Calu3 (cell line): ENCODE data around the gene QRFPR. TPM values are rescaled to one million over a fixed set of nuclear protein-coding genes. Genes with fewer than 3 reads are reported as not detected.

Source experiments
- BruUV-seq: library from RNA; stranded (reverse); fragments of 400-500 nt; replicated peaks from 2 replicates; lab custom pipeline; 2021; lab: Mats Ljungman, UMichigan
- CTCF ChIA-PET: fragments of 300-600 bp; sonication (Branson Sonifier 250); formaldehyde crosslinking; loops from one replicate; lab custom pipeline; 2022; ENCODE audit warnings: antibody characterized with exemption; lab: Charles Lee
- DNase-seq: peaks from one replicate; pipeline ENCODE4 v3.0.0; 2022
- H3K27ac Mint-ChIP-seq: one replicate; pipeline ENCODE4 v1.8.0; 2022; ENCODE audit warnings: mixed read lengths; ENCODE audit not compliant: unreplicated experiment
- H3K27me3 Mint-ChIP-seq: one replicate; pipeline ENCODE4 v1.8.0; 2022; ENCODE audit warnings: mixed read lengths; ENCODE audit not compliant: unreplicated experiment
- H3K36me3 Mint-ChIP-seq: one replicate; pipeline ENCODE4 v1.8.0; 2022; ENCODE audit warnings: mild to moderate bottlenecking, moderate library complexity, mixed read lengths; ENCODE audit not compliant: insufficient read depth, unreplicated experiment
- H3K4me1 Mint-ChIP-seq: one replicate; pipeline ENCODE4 v1.8.0; 2022; ENCODE audit warnings: mild to moderate bottlenecking, low read depth, mixed read lengths; ENCODE audit not compliant: unreplicated experiment
- H3K4me3 Mint-ChIP-seq: one replicate; pipeline ENCODE4 v1.8.0; 2022; ENCODE audit warnings: mild to moderate bottlenecking, low read depth, moderate library complexity, mixed read lengths; ENCODE audit not compliant: unreplicated experiment
- H3K9me3 Mint-ChIP-seq: one replicate; pipeline ENCODE4 v1.8.0; 2022; ENCODE audit warnings: low read depth, mixed read lengths; ENCODE audit not compliant: unreplicated experiment
- intact Hi-C: fragments of 100-400 bp; cut with micrococcal nuclease; formaldehyde crosslinking; loops from one replicate; pipeline ENCODE4 v1.10.0; 2022; ENCODE audit not compliant: unreplicated experiment
- total RNA-seq: library from RNA; stranded (reverse); gene quantifications from 2 replicates; pipeline ENCODE4 v1.2.3, GENCODE V29; 2022
- TF ChIP-seq, protein P1 (sequence below): fragments of 200-600 bp; IDR thresholded peaks from one replicate; pipeline ENCODE4 v1.8.0; 2022; ENCODE audit warnings: antibody characterized with exemption; ENCODE audit not compliant: unreplicated experiment

The QRFPR gene
- total RNA-seq, 1 experiment from 2014 or later: 1.0 TPM

DNA sequence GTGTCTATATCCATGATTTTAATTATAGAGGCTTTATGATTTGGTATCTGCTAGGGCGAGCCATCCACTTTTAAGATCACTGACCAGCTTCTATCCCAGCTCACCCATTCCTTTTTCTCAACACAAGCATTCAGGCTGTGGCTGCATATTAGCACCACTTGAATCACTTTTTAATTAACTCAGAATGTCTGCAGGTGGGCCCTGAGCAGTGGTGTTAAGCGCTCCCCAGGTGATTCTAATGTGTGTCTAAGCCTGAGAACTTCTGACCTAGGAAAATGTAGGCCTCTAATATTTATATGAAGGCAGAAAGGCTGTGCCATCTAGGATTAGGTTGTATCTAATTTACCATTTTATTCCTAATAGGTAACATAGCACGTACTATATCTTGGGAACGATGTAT lies 19.8 kb upstream of the QRFPR start:
- H3K4me1 Mint-ChIP-seq: no peaks in the 10 kb centered on the region
- TF ChIP-seq, protein P1, sequence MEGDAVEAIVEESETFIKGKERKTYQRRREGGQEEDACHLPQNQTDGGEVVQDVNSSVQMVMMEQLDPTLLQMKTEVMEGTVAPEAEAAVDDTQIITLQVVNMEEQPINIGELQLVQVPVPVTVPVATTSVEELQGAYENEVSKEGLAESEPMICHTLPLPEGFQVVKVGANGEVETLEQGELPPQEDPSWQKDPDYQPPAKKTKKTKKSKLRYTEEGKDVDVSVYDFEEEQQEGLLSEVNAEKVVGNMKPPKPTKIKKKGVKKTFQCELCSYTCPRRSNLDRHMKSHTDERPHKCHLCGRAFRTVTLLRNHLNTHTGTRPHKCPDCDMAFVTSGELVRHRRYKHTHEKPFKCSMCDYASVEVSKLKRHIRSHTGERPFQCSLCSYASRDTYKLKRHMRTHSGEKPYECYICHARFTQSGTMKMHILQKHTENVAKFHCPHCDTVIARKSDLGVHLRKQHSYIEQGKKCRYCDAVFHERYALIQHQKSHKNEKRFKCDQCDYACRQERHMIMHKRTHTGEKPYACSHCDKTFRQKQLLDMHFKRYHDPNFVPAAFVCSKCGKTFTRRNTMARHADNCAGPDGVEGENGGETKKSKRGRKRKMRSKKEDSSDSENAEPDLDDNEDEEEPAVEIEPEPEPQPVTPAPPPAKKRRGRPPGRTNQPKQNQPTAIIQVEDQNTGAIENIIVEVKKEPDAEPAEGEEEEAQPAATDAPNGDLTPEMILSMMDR: no peak
- H3K27me3 Mint-ChIP-seq: no peaks in the 10 kb centered on the region
- CTCF ChIA-PET: no interaction called here
- H3K27ac Mint-ChIP-seq: no peak overlapping the region
- no TSS peak for BruUV-seq
- no peaks in the 10 kb centered on the region for H3K36me3 Mint-ChIP-seq
- H3K4me3 Mint-ChIP-seq: no peak overlapping the region
- DNase-seq: no peak
- intact Hi-C loops: no loop called here
- H3K9me3 Mint-ChIP-seq: no peaks in the 10 kb centered on the region

DNA sequence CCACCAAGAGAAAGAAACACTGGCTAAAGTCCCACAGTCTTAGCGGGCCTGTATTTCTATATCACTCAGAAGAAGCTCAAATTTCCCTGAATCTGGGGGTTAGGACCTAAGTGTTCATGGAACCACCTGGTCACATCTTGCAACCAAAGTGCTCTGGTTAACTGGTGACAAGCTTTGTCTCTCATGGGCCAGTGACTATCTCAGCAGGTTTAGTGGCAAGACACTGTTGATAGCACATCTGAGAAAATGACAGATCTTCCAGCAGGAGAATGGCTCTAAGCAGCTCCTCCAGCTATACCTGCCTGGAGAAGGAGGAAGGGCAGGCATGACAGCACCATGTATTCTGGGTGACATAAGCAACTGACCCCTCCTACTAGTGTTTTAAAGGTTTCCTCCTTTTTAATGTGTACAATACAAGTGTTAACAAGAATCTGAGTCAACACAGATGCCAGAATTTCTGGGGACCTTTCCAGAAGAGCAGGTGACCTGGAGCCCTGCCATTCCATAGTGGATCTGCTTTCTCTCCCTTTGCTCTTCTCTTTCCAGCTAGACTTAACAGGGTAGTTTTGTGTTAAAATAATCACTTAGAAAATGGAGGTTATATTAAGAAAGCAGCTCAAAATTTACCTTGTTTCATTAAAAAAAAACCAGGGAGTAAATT lies 17.3 kb upstream of the QRFPR start:
- intact Hi-C loops: no loop called here
- Mint-ChIP-seq H3K4me3 (no peak overlapping the region), H3K9me3 (no peaks in the 10 kb centered on the region), H3K27me3 (no peaks in the 10 kb centered on the region), H3K27ac (no peak overlapping the region), H3K36me3 (no peaks in the 10 kb centered on the region), H3K4me1 (no peaks in the 10 kb centered on the region)
- CTCF ChIA-PET: no interaction called here
- TF ChIP-seq, protein P1: no peak
- no peak for DNase-seq
- no TSS peak for BruUV-seq

DNA sequence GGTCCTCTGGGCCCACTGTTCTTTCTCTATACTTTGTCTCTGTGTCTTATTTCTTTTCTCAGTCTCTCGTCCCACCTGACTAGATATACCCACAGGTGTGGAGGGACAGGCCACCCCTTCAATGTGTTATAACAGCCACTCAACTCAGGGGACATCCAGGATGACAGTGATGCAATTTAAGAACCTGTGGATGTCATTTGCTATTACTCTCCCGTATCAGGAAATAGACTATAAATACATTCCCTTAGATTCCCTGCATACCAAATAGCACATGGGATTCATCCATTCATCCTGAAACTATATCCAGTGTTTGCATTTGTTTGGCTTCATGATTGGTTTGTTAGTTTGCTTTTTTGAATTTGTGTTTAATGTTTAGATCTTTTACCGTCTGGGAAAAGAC lies 16.6 kb upstream of the QRFPR start:
- BruUV-seq: no TSS peak
- CTCF ChIA-PET: no interaction called here
- TF ChIP-seq, protein P1: no peak
- Mint-ChIP-seq H3K36me3 (no peaks in the 10 kb centered on the region), H3K4me1 (no peaks in the 10 kb centered on the region), H3K27me3 (no peaks in the 10 kb centered on the region), H3K4me3 (no peak overlapping the region), H3K9me3 (no peaks in the 10 kb centered on the region), H3K27ac (no peak overlapping the region)
- intact Hi-C loops: no loop called here
- DNase-seq: no peak

DNA sequence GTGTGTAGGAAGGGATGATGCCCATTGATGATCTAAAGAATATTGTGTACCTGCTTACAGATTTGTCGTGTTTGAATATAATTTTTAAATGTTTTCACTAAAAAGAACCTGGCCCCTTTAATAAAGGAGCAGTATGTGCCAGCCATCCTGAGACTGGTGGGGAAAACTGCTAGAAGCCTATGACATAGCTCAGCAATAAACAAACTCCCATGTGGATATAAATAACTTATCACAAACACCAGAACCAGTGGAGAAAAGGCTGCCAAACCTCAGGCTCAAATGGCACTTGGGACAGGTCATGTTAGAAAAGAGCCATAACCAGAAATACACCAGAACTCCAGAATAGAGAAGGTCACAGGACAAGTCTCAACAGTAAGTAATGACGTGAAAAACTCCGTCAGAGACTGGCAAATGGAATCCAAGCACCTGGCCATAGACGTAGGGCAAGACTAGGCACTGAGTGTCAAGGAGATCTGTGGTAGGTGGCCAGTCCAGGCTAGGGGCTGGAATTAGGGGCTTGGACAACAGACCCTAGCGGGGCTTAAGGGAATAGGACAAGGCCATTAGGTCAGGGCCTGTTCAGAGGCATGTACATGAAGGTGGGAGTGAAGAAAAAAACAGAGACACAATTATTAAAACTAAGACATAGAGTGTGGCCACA lies 11.7 kb upstream of the QRFPR start:
- no peak overlapping the region for H3K27ac Mint-ChIP-seq
- intact Hi-C loops: no loop called here
- no peaks in the 10 kb centered on the region for H3K27me3 Mint-ChIP-seq
- TF ChIP-seq, protein P1: no peak
- no peaks in the 10 kb centered on the region for H3K36me3 Mint-ChIP-seq
- H3K9me3 Mint-ChIP-seq: no peaks in the 10 kb centered on the region
- no peak overlapping the region for H3K4me3 Mint-ChIP-seq
- no peaks in the 10 kb centered on the region for H3K4me1 Mint-ChIP-seq
- no peak for DNase-seq
- CTCF ChIA-PET: no interaction called here
- BruUV-seq: no TSS peak
